GM12891 (cell line): ENCODE results near the gene MMD2.

Experiments used
- POLR2A ChIP-seq: IDR thresholded peaks from 2 replicates; pipeline ENCODE4 v1.6.1; 2011; ENCODE audit warnings: low read depth, low read length, control low read depth
- POLR2AphosphoS5 ChIP-seq: IDR thresholded peaks from 2 replicates; pipeline ENCODE4 v1.6.1; 2011; ENCODE audit warnings: low read depth, low read length, control low read depth
- SPI1 ChIP-seq: IDR thresholded peaks from 2 replicates; pipeline ENCODE4 v1.6.1; 2011; ENCODE audit warnings: low read depth, low read length, control low read depth
- TAF1 ChIP-seq: IDR thresholded peaks from 2 replicates; pipeline ENCODE4 v1.6.1; 2011; ENCODE audit warnings: low read depth, low read length, control low read depth

DNA sequence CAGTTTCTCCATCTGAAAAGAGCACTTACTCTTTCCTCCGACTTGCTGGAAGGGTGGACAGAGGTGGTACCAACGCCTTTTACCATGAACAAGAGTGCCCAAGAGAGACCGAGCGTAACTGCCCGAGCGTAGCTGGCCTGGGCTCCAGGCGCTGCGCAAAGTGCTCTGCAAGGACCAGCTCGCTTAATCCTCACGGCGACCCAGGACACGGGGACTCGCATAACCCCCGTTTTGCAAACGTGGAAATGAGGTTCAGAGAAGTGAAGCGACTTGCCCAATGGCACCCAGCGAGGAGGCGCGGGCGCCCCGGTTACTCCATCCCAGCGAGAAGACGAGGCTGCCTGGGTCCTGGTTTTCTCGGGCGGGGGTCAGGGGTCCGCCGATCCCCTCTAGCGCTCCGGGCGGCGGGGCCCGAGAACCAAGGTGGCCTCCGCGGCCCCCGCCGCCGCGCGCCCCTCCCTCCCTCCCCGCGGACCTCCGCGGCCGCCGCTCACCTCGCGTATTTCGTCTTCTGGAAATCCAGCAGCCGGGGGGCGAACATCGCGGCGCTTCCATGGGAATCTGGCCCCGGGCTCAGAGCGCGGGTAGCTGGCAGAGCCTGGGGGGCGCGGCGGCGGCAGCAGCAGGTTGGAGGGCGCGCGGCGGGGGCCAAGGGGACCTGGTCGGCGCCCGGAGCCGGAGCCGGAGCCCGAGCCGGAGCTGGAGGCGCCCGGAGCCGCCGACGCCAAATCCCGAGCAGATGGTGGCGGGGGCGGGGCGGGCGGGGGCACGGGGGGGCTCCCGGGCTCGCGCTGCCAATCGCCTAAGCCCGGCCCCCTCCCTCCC is at the start of gene MMD2:
- TF ChIP-seq POLR2A (no peak), POLR2AphosphoS5 (no peak), TAF1 (no peak), SPI1 (no peak)
